Measurements from ENCODE around the gene GPR132.
"Not testable (repeated sequence)": the region's sequence is repeated elsewhere in the genome, so short reads cannot be mapped to it uniquely, and the experiment has no call there.

GPR132 gene

GRCh38 chr14:105091054-105091516, 25.9 kb upstream of the GPR132 start:
- DNase-seq = no peak

- DNase-seq = peak; percentile 53
These were observed 25.3 kb upstream of the GPR132 start for GRCh38 chr14:105090493-105091053.

GRCh38 chr14:105089746-105090492, 24.7 kb upstream of the GPR132 start:
- DNase-seq = no peak

- no peak for DNase-seq
These were observed 23.8 kb upstream of the GPR132 start for GRCh38 chr14:105088812-105089745.

- no peak for DNase-seq
These were observed 23.0 kb upstream of the GPR132 start for GRCh38 chr14:105087963-105088811.

GRCh38 chr14:105087308-105087962, 22.2 kb upstream of the GPR132 start:
- no peak for DNase-seq

GRCh38 chr14:105086833-105087307, 21.6 kb upstream of the GPR132 start:
- DNase-seq = peak; percentile 78

- DNase-seq = no peak
These were observed 20.5 kb upstream of the GPR132 start for GRCh38 chr14:105085766-105086165.

- no peak for DNase-seq
These were observed 19.7 kb upstream of the GPR132 start for GRCh38 chr14:105084741-105085571.

GRCh38 chr14:105083926-105084685, 18.9 kb upstream of the GPR132 start:
- no peak for DNase-seq

- no peak for DNase-seq
These were observed 17.5 kb upstream of the GPR132 start for GRCh38 chr14:105082703-105083102.

- not testable (repeated sequence) for DNase-seq
These were observed 16.2 kb upstream of the GPR132 start for GRCh38 chr14:105081473-105081872.

- no peak for DNase-seq
These were observed 14.9 kb upstream of the GPR132 start for GRCh38 chr14:105080161-105080560.

GRCh38 chr14:105078294-105078693, 13.1 kb upstream of the GPR132 start:
- no peak for DNase-seq

- no peak for DNase-seq
These were observed 12.4 kb upstream of the GPR132 start for GRCh38 chr14:105077649-105077995.

GRCh38 chr14:105076805-105077648, 11.8 kb upstream of the GPR132 start:
- DNase-seq = no peak

- no peak for DNase-seq
These were observed 11.1 kb upstream of the GPR132 start for GRCh38 chr14:105076296-105076804.

- peak; percentile 64 for DNase-seq
These were observed 10.4 kb upstream of the GPR132 start for GRCh38 chr14:105075379-105076295.
